ENCODE data around the gene EPHA1.

DNA sequence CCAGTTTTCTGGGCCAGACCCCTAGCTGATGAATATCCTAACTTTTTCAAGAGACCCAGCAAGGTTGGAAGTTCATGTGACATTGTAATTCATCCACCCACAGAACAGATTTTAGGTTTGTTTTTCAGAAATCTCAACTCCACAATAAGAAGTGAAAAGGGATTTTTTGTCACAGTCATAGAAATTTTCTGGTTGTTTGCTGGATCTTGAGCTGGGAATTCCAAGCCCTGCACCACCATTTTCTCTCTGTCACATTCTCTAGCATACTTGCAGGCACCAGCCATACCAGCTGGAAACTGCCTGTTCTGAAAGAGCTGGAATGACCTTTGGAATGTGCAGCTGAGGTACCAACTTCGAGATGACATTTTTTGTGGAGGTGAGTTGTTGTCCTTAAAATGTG lies 43.1 kb upstream of the EPHA1 start:
- TF ChIP-seq, protein P1, sequence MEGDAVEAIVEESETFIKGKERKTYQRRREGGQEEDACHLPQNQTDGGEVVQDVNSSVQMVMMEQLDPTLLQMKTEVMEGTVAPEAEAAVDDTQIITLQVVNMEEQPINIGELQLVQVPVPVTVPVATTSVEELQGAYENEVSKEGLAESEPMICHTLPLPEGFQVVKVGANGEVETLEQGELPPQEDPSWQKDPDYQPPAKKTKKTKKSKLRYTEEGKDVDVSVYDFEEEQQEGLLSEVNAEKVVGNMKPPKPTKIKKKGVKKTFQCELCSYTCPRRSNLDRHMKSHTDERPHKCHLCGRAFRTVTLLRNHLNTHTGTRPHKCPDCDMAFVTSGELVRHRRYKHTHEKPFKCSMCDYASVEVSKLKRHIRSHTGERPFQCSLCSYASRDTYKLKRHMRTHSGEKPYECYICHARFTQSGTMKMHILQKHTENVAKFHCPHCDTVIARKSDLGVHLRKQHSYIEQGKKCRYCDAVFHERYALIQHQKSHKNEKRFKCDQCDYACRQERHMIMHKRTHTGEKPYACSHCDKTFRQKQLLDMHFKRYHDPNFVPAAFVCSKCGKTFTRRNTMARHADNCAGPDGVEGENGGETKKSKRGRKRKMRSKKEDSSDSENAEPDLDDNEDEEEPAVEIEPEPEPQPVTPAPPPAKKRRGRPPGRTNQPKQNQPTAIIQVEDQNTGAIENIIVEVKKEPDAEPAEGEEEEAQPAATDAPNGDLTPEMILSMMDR (IDR thresholded peaks at IDR 0.05; ENCODE audit: low read depth, low read length, missing input control): no peak
- TF ChIP-seq JUND (IDR thresholded peaks at IDR 0.05): no peak
- no peak for TF ChIP-seq SP1 (IDR thresholded peaks at IDR 0.05)
- TF ChIP-seq YY1 (IDR thresholded peaks at IDR 0.05): no peak
